ENCODE results near the gene SSC4D. TPM values are rescaled to one million over a fixed set of nuclear protein-coding genes. Genes with fewer than 3 reads are reported as not detected.

Gene SSC4D
- total and polyA plus RNA-seq, 9 of the 15 experiments (the other 6 are each of a cell fraction or from before 2014, with no cell fraction given) = 0.06 to 1.1 (median 0.85) TPM; not detected in 1

- 0 out of 2 replicates have a peak, but pooled peaks have one; percentile 72 for TF ChIP-seq AFF4 (CRISPR knock-in tag; IDR thresholded peaks at IDR 0.05)
- no peak for TF ChIP-seq ZNF23 (CRISPR knock-in tag; IDR thresholded peaks at IDR 0.05)
- TF ChIP-seq PRDM10 (IDR thresholded peaks at IDR 0.05; ENCODE audit: partially characterized antibody) = peak; percentile 10
- no peak for TF ChIP-seq PPARD (CRISPR knock-in tag; IDR thresholded peaks at IDR 0.05)
- peak; percentile 76; the same call in 1 of the 2 replicates for TF ChIP-seq ZNF24 (IDR thresholded peaks at IDR 0.05)
- TF ChIP-seq XRCC5 (IDR thresholded peaks at IDR 0.05; ENCODE audit: low read depth, low read length) = no peak
- no peak for TF ChIP-seq ZNF512 (tag; IDR thresholded peaks at IDR 0.05)
- TF ChIP-seq ZNF830 (CRISPR knock-in tag; IDR thresholded peaks at IDR 0.05) = 0 out of 2 replicates have a peak, but pooled peaks have one; percentile 43
- TF ChIP-seq MCM7 (IDR thresholded peaks at IDR 0.05) = no peak
- no peak for TF ChIP-seq THRB (CRISPR knock-in tag; conservative IDR thresholded peaks at IDR 0.05)
- no peak for TF ChIP-seq GTF2B (IDR thresholded peaks at IDR 0.05; ENCODE audit: extremely low read depth, insufficient read length)
- TF ChIP-seq XRCC3 (IDR thresholded peaks at IDR 0.05) = no peak
Observed at GRCh38 chr7:76393116-76394031, 16.1 kb downstream of the SSC4D start (continued).

Data from K562 (cell line).